Mesenteric fat pad (tissue), 1 donor: ENCODE results near the gene RETREG1. TPM values are rescaled to one million over a fixed set of nuclear protein-coding genes. Genes with fewer than 3 reads are reported as not detected.
"Not testable (repeated sequence)": the region's sequence is repeated elsewhere in the genome, so short reads cannot be mapped to it uniquely, and the experiment has no call there.

ENCODE experiments used
- DNase-seq: peaks from one replicate; pipeline ENCODE4 v3.0.0-alpha.2; 2020; ENCODE audit warnings: low spot score
- long read RNA-seq: library from polyadenylated mRNA; unstranded; transcript quantifications from one replicate; pipeline ENCODE4 v2.0.0, GENCODE V29; 2020
- total RNA-seq: library from RNA; stranded (reverse); fragmentation: NEBNext Ultra II Directional; extraction: Animal tissue kit (Norgen Biotek cat#: 25700); gene quantifications from one replicate; pipeline ENCODE4 v1.2.1, GENCODE V29; 2021
- donor health status: DM: yes; HTN: yes; CAD: no.

RETREG1 gene, protein sequence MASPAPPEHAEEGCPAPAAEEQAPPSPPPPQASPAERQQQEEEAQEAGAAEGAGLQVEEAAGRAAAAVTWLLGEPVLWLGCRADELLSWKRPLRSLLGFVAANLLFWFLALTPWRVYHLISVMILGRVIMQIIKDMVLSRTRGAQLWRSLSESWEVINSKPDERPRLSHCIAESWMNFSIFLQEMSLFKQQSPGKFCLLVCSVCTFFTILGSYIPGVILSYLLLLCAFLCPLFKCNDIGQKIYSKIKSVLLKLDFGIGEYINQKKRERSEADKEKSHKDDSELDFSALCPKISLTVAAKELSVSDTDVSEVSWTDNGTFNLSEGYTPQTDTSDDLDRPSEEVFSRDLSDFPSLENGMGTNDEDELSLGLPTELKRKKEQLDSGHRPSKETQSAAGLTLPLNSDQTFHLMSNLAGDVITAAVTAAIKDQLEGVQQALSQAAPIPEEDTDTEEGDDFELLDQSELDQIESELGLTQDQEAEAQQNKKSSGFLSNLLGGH
- 63.4 TPM for total RNA-seq
- long read RNA-seq, partial matches to known transcripts: 10 of 24 reads
- long read RNA-seq, other reads (novel, unspliced or antisense): 12 of 24 reads

DNA sequence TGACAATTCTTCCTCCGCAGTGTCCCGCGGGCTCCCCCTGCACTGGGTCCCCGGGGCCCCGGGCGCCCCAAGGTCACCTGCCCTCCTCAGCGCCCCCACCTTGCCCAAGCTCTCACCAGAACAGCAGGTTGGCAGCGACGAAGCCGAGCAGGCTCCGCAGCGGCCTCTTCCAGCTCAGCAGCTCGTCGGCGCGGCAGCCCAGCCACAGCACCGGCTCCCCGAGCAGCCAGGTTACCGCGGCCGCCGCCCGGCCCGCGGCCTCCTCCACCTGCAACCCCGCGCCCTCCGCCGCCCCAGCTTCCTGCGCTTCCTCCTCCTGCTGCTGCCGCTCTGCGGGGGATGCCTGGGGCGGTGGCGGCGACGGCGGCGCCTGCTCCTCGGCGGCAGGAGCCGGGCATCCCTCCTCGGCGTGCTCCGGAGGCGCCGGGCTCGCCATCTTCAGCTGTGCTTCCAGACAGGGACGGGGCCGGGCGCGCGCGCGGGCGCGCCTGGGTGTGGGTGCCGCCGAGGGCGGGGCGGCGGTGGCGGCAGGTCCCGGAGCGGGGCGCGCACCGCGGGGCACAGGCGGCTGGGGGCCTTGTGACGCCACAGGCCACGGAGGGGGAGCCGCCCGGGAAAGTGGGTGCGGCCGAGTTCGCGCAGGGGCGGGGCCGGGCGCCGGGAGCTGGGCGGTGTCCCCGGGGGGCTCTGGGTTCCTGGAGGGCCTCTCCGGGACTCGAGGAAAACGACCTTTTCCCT is at the start of gene RETREG1:
Gene RETREG1, minus strand, starts transcription at position 462 of the 738 bp plus-strand sequence. Its CDS starts 26 bp downstream, at position 436.
- DNase-seq: no peak

DNA sequence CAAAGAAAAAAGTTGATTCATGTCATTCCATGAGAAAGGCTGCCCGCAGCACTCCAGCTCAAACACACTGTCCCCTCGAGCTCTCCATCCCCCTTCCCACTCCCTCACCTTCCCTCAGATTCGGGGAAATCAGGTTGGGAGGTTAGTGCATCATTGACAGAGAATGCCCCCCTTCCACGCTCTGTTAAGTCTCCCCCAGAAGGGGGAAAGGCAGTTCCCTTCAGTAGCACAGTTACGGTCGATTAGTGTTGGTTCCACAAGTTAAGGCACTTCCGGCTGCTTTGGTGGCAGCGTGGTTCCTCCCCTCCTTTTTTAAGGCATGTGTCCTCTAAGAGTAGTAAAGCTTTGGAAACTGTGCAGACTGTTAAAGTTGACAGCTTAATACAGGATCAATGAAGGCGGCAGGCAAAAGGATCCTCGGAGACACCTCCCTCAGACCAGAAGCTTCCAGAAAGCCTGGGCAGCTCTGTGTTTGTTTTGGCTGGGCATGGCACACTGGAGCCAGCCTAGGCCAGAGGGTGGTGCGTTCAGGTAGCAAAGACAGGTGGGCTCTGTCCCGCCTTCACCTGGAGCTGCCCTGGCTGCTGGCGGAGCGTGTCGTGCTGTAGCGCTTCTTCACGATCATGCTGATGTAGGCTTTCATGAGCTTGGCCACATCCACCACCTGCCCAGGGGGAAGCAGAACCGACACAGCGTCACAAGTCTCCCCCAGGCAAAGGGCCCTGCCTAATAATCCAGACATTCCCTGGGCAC is 49.5 kb upstream of the RETREG1 start:
- no peak for DNase-seq

DNA sequence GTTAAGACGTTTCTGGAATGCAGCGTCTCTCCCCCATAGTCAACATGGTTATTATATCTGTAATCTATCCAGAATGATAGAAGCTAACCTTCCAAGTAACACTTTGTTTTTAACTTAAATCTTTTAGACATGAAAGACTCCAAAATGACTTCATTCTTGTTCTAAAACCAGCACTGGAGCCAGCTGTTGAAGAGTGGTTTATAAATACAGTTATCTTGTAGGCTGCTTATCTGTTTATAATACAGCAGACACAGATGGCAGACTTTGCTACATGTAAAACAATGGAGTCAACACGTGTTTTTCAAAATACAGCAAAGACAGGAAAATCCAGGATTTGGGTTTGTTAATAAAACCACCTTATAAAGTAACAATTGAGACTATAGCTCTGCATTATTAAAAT is 48.8 kb upstream of the RETREG1 start:
- no peak for DNase-seq

DNA sequence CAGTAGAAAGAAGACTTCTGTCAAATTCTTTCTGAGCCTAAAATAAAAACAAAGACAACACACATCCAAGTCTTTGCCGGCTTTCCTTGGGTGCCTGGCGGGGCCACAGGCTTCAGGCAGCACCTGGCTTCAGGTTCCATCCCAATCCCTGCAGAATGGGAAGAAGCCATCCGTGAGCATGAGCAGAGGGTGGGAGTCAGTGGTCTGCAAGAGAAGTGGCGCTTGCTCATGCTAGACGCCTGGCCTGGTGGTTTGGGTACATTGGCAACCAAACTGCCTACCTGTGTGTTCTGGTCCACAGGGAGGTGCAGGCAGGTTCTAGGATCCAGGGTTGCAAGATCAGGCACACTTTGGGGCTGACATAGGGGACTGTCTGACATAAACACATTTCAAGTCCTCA is 47.6 kb upstream of the RETREG1 start:
- no peak for DNase-seq

DNA sequence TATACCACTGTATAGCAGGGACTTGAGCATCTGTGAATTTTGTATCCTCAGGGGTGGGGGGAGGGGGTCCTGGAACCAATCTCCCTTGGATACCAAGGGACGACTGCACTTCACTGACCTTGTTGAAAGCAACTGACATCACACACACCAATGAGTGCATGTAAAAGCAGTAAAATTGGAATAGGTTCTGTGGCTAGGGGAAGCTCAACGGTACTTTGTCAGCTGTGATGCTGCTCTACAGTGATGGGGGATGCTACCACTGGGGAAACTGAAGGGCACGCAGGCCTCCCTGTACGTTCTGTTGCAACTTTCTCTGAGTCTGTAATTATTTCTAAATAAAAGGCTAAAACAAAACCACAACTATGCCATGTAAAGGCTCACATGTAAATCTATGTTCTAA is 47.0 kb upstream of the RETREG1 start:
- DNase-seq: no peak

DNA sequence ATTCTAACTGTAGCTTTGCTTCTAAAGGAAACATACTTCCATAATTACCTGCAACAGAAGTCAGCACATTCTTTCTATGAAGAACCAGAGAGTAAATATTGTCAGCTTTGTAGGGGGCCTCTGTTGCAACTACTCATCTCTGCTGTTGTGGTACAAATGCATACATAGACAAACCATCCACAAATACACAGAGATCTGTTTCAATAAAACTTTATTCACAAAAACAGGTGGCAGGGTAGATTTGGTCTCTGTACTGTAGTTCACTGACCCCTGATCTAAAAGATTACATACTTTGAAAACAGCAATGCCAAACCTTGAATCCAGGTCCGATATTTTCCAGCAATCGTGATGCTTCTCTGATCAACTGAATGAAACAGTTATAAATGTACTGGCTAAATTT is 44.9 kb upstream of the RETREG1 start:
- no peak for DNase-seq

DNA sequence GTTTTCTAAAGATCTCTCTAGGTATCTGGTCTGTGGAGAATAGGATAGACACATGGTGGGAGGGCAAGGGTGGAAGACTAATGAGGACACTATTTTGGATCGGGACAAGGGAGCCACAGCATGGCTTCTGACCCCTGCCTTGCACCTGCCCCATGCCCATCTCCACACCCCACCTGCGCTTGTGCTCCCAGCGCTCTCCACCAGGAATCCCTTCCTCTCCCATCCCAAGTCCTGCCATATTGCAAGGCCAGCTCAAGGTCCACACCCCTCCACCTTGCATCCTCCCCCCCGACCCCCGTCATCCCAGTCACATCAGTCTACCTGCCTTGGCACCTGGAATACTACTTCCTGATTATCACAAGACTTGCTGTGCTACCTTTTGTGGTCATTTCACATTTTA is 44.2 kb upstream of the RETREG1 start:
- no peak for DNase-seq

DNA sequence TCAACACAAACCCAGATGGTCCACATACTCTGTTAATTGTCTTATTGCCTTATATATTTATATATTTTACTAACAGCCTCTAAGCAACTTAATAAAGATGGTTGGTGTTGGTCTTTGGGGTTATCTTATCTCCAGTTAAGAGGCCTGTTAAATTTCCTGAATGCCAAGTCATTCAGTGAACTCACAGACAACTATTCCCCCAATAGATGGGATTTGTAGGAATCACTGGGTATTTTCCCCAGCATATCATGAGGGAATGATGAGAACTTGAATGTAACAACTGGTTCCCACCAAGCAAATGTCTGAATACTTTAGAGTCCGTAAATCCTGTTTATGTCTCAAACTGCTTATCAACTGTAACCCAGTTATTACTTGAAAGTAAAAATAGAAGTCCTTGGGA is 42.7 kb upstream of the RETREG1 start:
- no peak for DNase-seq

DNA sequence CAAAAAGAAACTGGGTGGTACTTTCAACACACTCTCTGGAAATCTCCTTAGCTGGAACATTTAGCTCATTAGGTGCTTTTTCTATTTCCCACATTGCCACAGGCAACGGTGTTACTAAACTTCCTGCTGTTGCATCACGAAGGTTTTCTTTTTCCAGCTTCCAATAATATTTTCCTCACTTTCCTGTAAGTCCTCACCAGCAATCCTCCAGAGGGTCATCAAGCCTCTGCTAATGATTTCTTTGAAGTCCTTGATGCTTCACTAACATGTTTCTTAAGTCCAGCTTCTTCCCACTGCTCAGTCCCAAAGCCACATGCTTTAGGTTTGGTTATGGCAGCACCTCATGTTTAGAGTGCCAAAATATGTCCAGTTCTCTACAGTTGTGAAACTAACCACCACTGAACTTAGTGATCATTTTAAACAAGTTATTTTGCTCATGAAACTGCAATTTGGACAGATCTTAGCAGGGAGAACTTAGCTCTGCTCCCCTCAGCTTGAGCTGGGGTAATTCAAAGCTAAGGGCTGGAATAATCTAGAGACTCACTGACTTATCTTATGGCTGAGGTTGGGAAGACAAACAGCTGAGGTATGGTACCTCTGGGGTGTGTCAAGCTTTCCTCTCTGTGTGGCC is 39.9 kb upstream of the RETREG1 start:
- no peak for DNase-seq

DNA sequence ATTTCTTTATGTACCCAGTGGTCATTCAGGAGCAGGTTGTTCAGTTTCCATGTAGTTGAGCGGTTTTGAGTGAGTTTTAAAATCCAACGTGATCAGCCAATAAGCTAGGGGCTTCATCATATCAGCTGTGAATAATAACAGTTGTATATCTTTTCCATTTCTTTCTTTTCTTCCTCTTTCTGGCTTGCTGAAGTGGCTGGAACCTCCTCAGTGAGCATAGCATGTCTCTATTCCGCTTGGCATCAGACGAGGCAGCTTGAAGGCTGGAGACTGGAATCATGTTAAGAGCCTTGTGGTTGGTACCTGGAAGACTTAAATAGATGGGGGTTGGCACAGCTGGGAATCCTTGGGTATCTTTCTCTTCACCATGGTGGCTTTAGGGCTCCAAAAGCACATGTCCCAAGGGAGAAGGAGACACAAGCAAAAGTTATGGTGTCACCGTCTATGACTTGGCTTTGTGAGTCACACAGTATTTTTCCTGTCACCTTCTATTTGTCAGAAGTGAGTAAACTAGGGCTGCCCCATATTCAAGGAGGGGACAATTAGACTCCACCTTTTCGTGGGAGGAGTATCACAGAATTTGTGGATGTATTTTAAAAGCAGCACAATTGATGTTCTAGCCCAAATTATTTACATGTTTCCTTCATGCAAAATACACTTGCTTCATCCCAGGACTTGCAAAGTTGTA is 38.0 kb upstream of the RETREG1 start:
- no peak for DNase-seq

DNA sequence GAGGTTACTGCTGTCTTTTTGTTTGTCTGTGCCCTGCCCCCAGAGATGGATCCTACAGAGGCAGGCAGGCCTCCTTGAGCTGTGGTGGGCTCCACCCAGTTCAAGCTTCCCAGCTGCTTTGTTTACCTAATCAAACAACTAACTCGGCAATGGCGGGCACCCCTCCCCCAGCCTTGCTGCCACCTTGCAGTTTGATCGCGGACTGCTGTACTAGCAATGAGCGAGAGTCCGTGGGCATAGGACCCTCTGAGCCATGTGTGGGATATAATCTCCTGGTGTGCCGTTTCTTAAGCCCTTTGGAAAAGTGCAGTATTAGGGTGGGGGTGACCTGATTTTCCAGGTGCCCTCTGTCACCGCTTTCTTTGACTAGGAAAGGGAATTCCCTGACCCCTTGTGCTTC is 31.9 kb upstream of the RETREG1 start:
- DNase-seq: not testable (repeated sequence)

DNA sequence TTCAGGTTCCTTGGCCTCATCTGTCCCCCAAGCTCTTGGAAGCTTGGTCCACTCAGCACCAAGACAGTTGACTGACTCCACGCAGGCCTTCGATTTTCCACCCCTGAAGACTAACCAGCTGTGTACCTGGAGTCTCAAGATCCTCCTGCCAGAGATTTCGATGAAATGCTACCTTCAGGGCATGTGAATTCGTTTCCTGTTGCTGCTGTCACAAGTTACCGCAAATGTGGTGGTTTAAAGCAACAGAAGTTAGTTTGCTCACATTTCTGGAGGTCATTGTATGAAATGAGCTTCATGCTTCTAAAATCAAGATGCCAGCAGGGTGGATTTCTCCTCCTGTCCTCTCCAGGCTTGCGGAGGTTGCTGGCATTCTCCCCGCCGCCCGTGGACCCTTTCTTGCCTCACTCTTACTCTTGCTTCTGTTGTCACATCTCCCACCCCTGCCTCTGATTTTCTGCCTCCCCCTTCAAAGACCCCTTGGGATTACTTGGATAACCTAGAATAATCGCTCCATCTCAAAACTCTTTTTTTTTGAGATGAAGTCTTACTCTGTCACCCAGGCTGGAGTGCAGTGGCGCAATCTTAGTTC is 27.6 kb upstream of the RETREG1 start:
- DNase-seq: no peak

DNA sequence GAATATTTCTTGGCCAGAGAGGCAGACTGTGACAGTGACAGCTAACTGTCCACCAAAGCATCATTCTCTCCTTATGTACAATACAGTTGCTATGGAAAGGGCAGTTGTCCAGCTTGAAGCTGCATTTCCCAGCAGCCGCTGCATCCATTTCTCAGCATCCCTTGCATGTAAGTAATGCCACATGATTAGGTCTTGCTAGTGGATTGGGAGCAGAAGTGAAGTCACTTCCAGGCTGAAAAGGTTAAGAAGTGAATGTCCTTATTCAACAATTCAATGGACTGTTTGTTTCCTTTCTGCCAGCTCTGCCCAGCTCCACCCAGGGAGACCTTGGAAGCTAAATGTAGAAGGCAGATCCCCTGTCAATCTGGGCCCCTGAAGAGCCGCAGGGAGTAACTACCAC is 26.1 kb upstream of the RETREG1 start:
- DNase-seq: no peak

DNA sequence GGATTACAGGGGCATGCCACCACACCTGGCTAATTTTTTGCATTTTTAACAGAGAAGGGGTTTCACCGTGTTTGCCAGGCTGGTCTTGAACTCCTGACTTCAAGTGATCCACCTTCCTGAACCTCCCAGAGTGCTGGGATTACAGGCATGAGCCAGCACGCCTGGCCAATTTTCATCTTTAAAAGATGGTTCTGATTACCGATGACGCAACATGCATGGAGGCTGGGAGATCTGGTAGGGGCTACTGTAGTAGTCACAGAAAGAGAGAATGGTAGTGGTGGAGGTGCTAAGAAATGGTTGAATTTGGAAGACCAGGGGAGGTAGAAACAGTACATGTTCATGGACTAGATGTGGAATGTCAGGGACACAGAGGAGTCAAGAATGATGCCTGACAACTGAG is 22.4 kb upstream of the RETREG1 start:
- DNase-seq: no peak

DNA sequence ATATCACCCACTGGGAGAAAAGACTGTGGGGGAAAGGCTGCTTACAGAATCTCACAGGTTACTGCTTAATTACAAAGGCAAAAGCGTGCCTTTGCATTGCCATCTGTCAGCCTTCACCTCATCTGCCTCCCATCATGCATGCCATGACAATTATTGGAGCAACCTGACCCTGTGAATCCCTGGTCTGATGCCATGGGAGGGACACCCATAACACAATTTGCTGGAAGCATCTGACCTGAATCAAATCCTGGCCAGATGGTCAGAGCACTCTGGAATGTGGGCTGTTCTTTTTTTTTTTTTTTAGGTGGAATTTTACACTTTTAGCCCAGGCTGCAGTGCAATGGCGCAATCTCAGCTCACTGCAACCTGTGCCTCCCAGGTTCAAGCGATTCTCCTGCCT is 11.6 kb upstream of the RETREG1 start:
- no peak for DNase-seq

DNA sequence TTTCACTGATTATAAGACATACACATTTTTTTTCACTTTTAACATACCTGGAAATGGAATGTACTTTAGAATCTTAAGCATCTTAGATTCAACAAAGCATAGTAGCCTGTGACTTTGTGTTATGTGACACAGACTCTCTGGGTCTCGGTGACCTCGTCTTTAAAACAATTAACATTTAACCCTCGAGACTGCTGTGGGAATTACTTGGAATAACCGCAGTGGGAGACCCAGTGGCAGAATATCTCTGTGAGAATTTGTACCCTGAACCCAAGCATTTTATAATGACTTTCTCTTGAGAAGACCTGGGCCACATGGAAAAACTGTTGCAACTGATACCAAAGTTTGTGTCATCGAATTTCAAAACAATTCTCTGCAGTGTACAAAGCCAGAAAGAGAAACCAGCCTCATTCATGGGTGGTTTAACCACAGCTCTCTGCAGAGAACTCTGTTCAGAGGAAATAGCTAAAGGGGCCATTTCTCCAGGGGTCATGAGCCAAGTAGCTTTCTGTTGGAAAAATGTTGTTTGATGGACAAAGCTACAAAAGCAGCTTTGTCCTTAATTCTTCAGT is 10.0 kb upstream of the RETREG1 start:
- DNase-seq: no peak

DNA sequence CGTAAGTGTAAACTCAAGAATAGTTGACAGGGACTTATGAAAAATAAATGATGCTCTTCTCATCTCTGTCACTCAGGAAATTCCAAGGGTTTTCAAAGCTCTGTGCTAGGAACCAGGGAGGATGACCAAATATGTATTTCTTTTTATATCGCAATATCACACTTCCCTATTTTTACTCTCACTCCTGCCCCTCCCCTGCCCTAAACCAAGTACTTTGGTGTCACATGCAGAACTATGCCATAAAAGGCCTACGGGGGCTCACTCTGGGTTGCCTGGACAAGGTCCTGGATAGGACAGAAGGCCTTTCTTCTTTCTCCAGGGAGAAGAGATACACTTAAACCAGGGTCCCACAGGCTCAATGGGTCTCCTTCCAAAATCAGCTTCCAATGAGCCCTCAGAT is 8.3 kb upstream of the RETREG1 start:
- no peak for DNase-seq

DNA sequence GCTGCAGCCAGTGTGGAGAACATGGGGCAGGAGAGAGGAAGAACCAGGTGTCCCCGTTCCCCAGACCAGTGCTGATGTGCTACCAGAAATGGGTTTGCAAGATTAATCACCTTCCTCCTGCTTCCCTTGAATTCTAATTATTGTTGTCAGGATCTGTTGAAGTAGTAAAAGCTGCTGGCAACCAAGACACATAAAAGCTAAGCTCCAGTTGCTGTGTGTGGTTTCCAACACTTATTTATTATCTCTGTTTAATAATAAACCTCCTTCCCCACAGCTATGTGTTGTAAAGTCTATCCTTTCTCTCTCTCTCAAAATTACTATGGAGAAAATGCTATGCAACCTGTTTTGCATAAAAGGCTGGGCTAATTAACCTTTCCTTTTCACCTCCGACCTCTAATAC is 2.3 kb upstream of the RETREG1 start:
- no peak for DNase-seq

DNA sequence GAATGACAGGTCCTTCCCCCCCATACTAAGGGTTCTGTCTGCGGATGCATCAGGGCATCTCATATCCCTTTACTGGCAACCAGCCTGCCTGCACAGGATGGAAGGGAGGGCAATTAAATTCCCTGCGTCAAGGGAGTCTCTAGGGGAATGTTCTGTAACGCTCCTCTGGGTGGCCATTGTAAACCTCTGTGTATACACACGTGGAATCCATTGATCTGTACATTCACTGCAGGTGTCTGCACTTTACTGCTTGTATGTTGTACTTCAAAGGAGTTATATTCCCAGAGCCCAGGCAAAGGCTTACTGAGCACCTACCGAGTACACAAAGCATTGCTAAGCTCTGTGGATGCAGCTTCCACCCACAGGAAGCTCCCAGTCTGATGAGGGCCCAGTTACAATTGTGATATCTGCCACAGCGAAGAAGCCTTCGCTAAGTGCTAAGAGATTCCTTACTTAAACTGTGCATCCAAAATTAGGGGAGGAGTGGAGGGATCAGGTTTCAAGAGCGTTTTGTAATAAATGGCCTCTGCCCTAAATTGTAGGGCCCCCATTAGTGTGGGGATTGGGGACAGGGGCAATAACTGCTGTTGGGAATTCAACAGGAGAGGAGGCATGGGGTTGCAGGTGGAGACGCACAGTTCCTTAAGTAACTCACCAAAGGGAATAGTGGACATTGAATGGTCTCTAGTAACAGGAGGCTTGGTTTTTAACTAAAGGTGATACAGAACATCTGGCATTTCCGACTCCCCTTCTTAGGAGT is 1.5 kb upstream of the RETREG1 start:
- no peak for DNase-seq
